Measurements from ENCODE around the gene ETV6. TPM values are rescaled to one million over a fixed set of nuclear protein-coding genes. Genes with fewer than 3 reads are reported as not detected.

Gene ETV6
- total RNA-seq, 1 experiment from 2014 or later = 14.1 TPM

GRCh38 chr12:11861155-11861863 lies 211.8 kb downstream of the ETV6 start:
- POLR2A ChIA-PET = no interaction called here
- H3K9me2 ChIP-seq (ENCODE audit: insufficient read depth) = no peaks in the 10 kb centered on the region
- BruUV-seq (replicated peaks) = no TSS peak
- intact Hi-C loops (cut with micrococcal nuclease) = no loop called here
- no peak for DNase-seq (ENCODE audit: low read depth, low spot score)
- no peak overlapping the region for H3K27ac ChIP-seq (ENCODE audit: low read depth, low read length)
- H3K4me3 ChIP-seq (replicated peaks in 1 of 2; ENCODE audit: low read depth in 1 of 2, low read length in 2 of 2) = no peak overlapping the region
- CTCF ChIA-PET = no interaction called here
- no peaks in the 10 kb centered on the region for H4K20me1 ChIP-seq (ENCODE audit: insufficient read depth)
- no peak for ATAC-seq
- no peaks in the 10 kb centered on the region for H3K79me2 ChIP-seq (ENCODE audit: insufficient read depth, low read length)
- peaks cover 4 to 7% of the 10 kb centered on the region in 2 experiments; a peak in 1 of 4 replicates for H3K9me3 ChIP-seq (ENCODE audit: control insufficient read depth in 1 of 2, insufficient read depth in 1 of 2, low read depth in 1 of 2, low read length in 2 of 2)
- no peaks in the 10 kb centered on the region for H3K27me3 ChIP-seq (ENCODE audit: insufficient read depth, low read length)
- H2AFZ ChIP-seq (ENCODE audit: low read depth, low read length, poor library complexity, severe bottlenecking) = no peak overlapping the region
- TF ChIP-seq ZBTB33 (IDR thresholded peaks at IDR 0.05; ENCODE audit: extremely low read depth, insufficient replicate concordance, low read length) (no peak), MAX (IDR thresholded peaks at IDR 0.05) (no peak), JUND (IDR thresholded peaks at IDR 0.05) (no peak), POLR2A (IDR thresholded peaks at IDR 0.05; ENCODE audit: borderline replicate concordance, extremely low read depth, insufficient read depth, insufficient read length) (no peak), EZH2phosphoT487 (IDR thresholded peaks at IDR 0.05; ENCODE audit: borderline replicate concordance) (no peak), ELF1 (IDR thresholded peaks at IDR 0.05; ENCODE audit: borderline replicate concordance, low read depth) (no peak), ZFX (IDR thresholded peaks at IDR 0.05) (no peak), TCF7L2 (IDR thresholded peaks at IDR 0.05; ENCODE audit: borderline replicate concordance, extremely low read depth, insufficient read depth, insufficient read length) (no peak), POLR2AphosphoS5 (IDR thresholded peaks at IDR 0.05; ENCODE audit: low read depth, low read length) (no peak), CTCF (IDR thresholded peaks at IDR 0.05 in 2 of 3, conservative IDR thresholded peaks at IDR 0.05 in 1 of 3; ENCODE audit: borderline replicate concordance in 1 of 3, insufficient read depth in 1 of 3, low read depth in 2 of 3, low read length in 2 of 3) (no peak), SIN3A (IDR thresholded peaks at IDR 0.05; ENCODE audit: low read depth) (no peak), SRF (IDR thresholded peaks at IDR 0.05; ENCODE audit: low read depth) (no peak)
- peaks cover 0 to 4% of the 10 kb centered on the region in 2 experiments; a peak in 1 of 4 replicates for H3K4me1 ChIP-seq (ENCODE audit: control insufficient read depth in 1 of 2, insufficient read depth in 2 of 2, low read length in 2 of 2)
- no peaks in the 10 kb centered on the region for H3K36me3 ChIP-seq (ENCODE audit: control insufficient read depth in 1 of 2, insufficient read depth in 2 of 2, low read length in 2 of 2)
- no peak overlapping the region for H3K4me2 ChIP-seq (ENCODE audit: low read length)
- RAD21 ChIA-PET (ENCODE audit: low non-redundant PET in 1 of 2, low total read pairs in 2 of 2, uncharacterized antibody in 2 of 2, unreplicated experiment in 2 of 2) = no interaction called here
- H3K9ac ChIP-seq (ENCODE audit: low read length) = no peak overlapping the region
